K562 (cell line): ENCODE measurements around the gene PBX4. TPM values are rescaled to one million over a fixed set of nuclear protein-coding genes. Genes with fewer than 3 reads are reported as not detected.

Source experiments
- BDP1 ChIP-seq: IDR thresholded peaks from 3 replicates; pipeline ENCODE4 v1.6.1; 2011; ENCODE audit not compliant: insufficient read length, insufficient read depth
- ESRRA ChIP-seq: fragments of 450-650 bp; IDR thresholded peaks from 2 replicates; pipeline ENCODE4 v1.6.1; 2014; ENCODE audit warnings: low read depth, mild to moderate bottlenecking, moderate library complexity, borderline replicate concordance
- FOS ChIP-seq: IDR thresholded peaks from 3 replicates; pipeline ENCODE4 v1.6.1; 2011; ENCODE audit not compliant: insufficient read length; ENCODE audit errors: extremely low read depth
- FOSL1 ChIP-seq: fragments of 200-800 bp; sonication (Bioruptor generic); conservative IDR thresholded peaks from 2 replicates; pipeline ENCODE4 v1.6.1; 2016; ENCODE audit warnings: missing genetic modification characterization, missing compliant biosample characterization
- MAFF ChIP-seq: IDR thresholded peaks from 2 replicates; pipeline ENCODE4 v1.6.1; 2012; ENCODE audit warnings: low read length, improper control_type of control experiment
- MAFG ChIP-seq: fragments of 450-650 bp; conservative IDR thresholded peaks from 2 replicates; pipeline ENCODE4 v1.6.1; 2016; ENCODE audit warnings: missing genetic modification characterization, missing compliant biosample characterization
- MYBL2 ChIP-seq, 2 experiments: fragments of 450-650 bp in 1 of 2; sonication (generic) in 1 of 2; formaldehyde crosslinking in 1 of 2; IDR thresholded peaks; 2 replicates each; pipeline versions ENCODE4 v1.6.1 to v1.8.1; 2017 to 2022; ENCODE audit warnings: borderline replicate concordance in 1 of 2, inconsistent platforms in 1 of 2, low read depth in 1 of 2, mild to moderate bottlenecking in 1 of 2, missing genetic modification reagents in 1 of 2, moderate library complexity in 1 of 2
- NBN ChIP-seq: fragments of 450-650 bp; IDR thresholded peaks from 2 replicates; pipeline ENCODE4 v1.6.1; 2016; ENCODE audit warnings: low read depth, mild to moderate bottlenecking
- OTX1 ChIP-seq: fragments of 450-650 bp; formaldehyde crosslinking; IDR thresholded peaks from 2 replicates; pipeline ENCODE4 v1.4.0; 2022; ENCODE audit warnings: mild to moderate bottlenecking
- PRPF4 ChIP-seq: fragments of 200-400 bp; formaldehyde crosslinking; IDR thresholded peaks from one replicate; pipeline ENCODE4 v1.6.1; 2017; ENCODE audit warnings: low read length, low read depth, mild to moderate bottlenecking; ENCODE audit not compliant: insufficient read depth, poor library complexity, severe bottlenecking
- PTTG1 ChIP-seq: fragments of 450-650 bp; IDR thresholded peaks from 2 replicates; pipeline ENCODE4 v1.6.1; 2016; ENCODE audit warnings: low read depth, mild to moderate bottlenecking, missing genetic modification characterization, missing compliant biosample characterization
- RFX7 ChIP-seq: fragments of 250-450 bp; sonication (Bioruptor Pico); IDR thresholded peaks from 2 replicates; pipeline ENCODE4 v1.5.1; 2021; ENCODE audit warnings: mild to moderate bottlenecking
- TAF15 ChIP-seq: fragments of 200-400 bp; formaldehyde crosslinking; IDR thresholded peaks from 2 replicates; pipeline ENCODE4 v1.6.1; 2017; ENCODE audit warnings: mild to moderate bottlenecking, low read depth, low read length, moderate library complexity
- TAF7 ChIP-seq: fragments of 450-650 bp; IDR thresholded peaks from 2 replicates; pipeline ENCODE4 v1.6.1; 2016; ENCODE audit warnings: missing genetic modification characterization, missing compliant biosample characterization
- ZKSCAN3 ChIP-seq: fragments of 250-450 bp; sonication (Bioruptor Pico); IDR thresholded peaks from 2 replicates; pipeline ENCODE4 v1.4.0; 2020
- polyA plus RNA-seq, 8 experiments: library from polyadenylated mRNA; depleted of rRNA in 4 of 8; stranded (reverse) in 5 of 8; unstranded in 3 of 8; fragments of >200 nt; fragmentation: Nextera tagmentation in 2 of 8; fragmentation: Illumina TruSeq in 1 of 8; extraction: Ambion mirVana in 2 of 8; extraction: Trizol in 1 of 8; gene quantifications; 2 replicates each; pipeline versions ENCODE4 v1.2.1 to v1.2.3, GENCODE V29; 2011 to 2014; ENCODE audit warnings: inconsistent platforms in 1 of 8, missing spikeins in 1 of 8
- total RNA-seq, 7 experiments: library from RNA; depleted of rRNA in 6 of 7; stranded (reverse); fragments of >200 nt in 6 of 7; fragmentation: Illumina TruSeq in 2 of 7; extraction: Trizol in 2 of 7; gene quantifications; 2 replicates each; pipeline versions ENCODE4 v1.2.1 to v1.2.3, GENCODE V29; 2011 to 2021; ENCODE audit warnings: low replicate concordance in 1 of 7
- TF ChIP-seq, protein P1 (sequence below): sonication (generic); formaldehyde crosslinking; IDR thresholded peaks from 2 replicates; pipeline ENCODE4 v1.8.0; 2022; ENCODE audit warnings: missing genetic modification reagents, mild to moderate bottlenecking, borderline replicate concordance
- TF ChIP-seq, protein P2 (sequence below), 2 experiments: fragments of 450-650 bp; IDR thresholded peaks; 2 replicates each; pipeline ENCODE4 v1.6.1; 2016
- TF ChIP-seq, protein P3 (sequence below): fragments of 450-650 bp; conservative IDR thresholded peaks from 2 replicates; pipeline ENCODE4 v1.6.1; 2016; ENCODE audit warnings: missing genetic modification characterization, low read depth, mild to moderate bottlenecking, missing compliant biosample characterization, moderate library complexity
- TF ChIP-seq, protein P4 (sequence below): sonication (generic); formaldehyde crosslinking; IDR thresholded peaks from 2 replicates; pipeline ENCODE4 v1.8.0; 2022; ENCODE audit warnings: missing genetic modification reagents, mild to moderate bottlenecking, moderate library complexity, borderline replicate concordance

Gene PBX4
- total and polyA plus RNA-seq, 9 of the 15 experiments (the other 6 are each of a cell fraction or from before 2014, with no cell fraction given) = 0.11 to 3.8 (median 1.6) TPM; not detected in 1

- TF ChIP-seq, protein P1, sequence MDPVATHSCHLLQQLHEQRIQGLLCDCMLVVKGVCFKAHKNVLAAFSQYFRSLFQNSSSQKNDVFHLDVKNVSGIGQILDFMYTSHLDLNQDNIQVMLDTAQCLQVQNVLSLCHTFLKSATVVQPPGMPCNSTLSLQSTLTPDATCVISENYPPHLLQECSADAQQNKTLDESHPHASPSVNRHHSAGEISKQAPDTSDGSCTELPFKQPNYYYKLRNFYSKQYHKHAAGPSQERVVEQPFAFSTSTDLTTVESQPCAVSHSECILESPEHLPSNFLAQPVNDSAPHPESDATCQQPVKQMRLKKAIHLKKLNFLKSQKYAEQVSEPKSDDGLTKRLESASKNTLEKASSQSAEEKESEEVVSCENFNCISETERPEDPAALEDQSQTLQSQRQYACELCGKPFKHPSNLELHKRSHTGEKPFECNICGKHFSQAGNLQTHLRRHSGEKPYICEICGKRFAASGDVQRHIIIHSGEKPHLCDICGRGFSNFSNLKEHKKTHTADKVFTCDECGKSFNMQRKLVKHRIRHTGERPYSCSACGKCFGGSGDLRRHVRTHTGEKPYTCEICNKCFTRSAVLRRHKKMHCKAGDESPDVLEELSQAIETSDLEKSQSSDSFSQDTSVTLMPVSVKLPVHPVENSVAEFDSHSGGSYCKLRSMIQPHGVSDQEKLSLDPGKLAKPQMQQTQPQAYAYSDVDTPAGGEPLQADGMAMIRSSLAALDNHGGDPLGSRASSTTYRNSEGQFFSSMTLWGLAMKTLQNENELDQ (CRISPR knock-in tag) = no peak
- TF ChIP-seq, protein P2, sequence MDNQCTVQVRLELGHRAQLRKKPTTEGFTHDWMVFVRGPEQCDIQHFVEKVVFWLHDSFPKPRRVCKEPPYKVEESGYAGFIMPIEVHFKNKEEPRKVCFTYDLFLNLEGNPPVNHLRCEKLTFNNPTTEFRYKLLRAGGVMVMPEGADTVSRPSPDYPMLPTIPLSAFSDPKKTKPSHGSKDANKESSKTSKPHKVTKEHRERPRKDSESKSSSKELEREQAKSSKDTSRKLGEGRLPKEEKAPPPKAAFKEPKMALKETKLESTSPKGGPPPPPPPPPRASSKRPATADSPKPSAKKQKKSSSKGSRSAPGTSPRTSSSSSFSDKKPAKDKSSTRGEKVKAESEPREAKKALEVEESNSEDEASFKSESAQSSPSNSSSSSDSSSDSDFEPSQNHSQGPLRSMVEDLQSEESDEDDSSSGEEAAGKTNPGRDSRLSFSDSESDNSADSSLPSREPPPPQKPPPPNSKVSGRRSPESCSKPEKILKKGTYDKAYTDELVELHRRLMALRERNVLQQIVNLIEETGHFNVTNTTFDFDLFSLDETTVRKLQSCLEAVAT (IDR thresholded peaks at IDR 0.05) = no peak
- no peak for TF ChIP-seq MAFG (tag)
- TF ChIP-seq, protein P3, sequence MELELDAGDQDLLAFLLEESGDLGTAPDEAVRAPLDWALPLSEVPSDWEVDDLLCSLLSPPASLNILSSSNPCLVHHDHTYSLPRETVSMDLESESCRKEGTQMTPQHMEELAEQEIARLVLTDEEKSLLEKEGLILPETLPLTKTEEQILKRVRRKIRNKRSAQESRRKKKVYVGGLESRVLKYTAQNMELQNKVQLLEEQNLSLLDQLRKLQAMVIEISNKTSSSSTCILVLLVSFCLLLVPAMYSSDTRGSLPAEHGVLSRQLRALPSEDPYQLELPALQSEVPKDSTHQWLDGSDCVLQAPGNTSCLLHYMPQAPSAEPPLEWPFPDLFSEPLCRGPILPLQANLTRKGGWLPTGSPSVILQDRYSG (tag) = no peak
- no peak for TF ChIP-seq MAFF
- no peak for TF ChIP-seq TAF7 (tag)
- no peak for TF ChIP-seq BDP1
- no peak for TF ChIP-seq FOSL1 (tag)
- TF ChIP-seq RFX7 = no peak
- no peak for TF ChIP-seq FOS
- no peak for TF ChIP-seq ESRRA
- no peak for TF ChIP-seq TAF15
- no peak for TF ChIP-seq MYBL2 (IDR thresholded peaks at IDR 0.05; ENCODE audit: low read depth)
- no peak for TF ChIP-seq MYBL2 (CRISPR knock-in tag; IDR thresholded peaks at IDR 0.05; ENCODE audit: borderline replicate concordance)
- no peak for TF ChIP-seq ZKSCAN3 (CRISPR knock-in tag)
- TF ChIP-seq NBN = no peak
- TF ChIP-seq, protein P4, sequence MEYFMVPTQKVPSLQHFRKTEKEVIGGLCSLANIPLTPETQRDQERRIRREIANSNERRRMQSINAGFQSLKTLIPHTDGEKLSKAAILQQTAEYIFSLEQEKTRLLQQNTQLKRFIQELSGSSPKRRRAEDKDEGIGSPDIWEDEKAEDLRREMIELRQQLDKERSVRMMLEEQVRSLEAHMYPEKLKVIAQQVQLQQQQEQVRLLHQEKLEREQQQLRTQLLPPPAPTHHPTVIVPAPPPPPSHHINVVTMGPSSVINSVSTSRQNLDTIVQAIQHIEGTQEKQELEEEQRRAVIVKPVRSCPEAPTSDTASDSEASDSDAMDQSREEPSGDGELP (CRISPR knock-in tag) = peak; percentile 46; the same call in 1 of the 2 replicates
- TF ChIP-seq PRPF4 = no peak
- no peak for TF ChIP-seq PTTG1 (tag)
- no peak for TF ChIP-seq OTX1
These were observed 24.9 kb upstream of the PBX4 start, which contains the start of gene GMIP (continued) for GRCh38 chr19:19643158-19644053.
